Epithelial cell of prostate (primary cell): ENCODE data around the gene SLC2A1.
"Not testable (repeated sequence)": the region's sequence is repeated elsewhere in the genome, so short reads cannot be mapped to it uniquely, and the experiment has no call there.

ENCODE experiments used
- DNase-seq: peaks from one replicate; pipeline ENCODE4 v3.0.0-alpha.2; 2011; ENCODE audit warnings: low read depth, low spot score
- H3K27ac ChIP-seq: fragments of 450-650 bp; 2 replicates; pipeline ENCODE4 v1.5.1; 2017; ENCODE audit warnings: mild to moderate bottlenecking

Gene SLC2A1

GRCh38 chr1:42931911-42932422 is 26.7 kb downstream of the SLC2A1 start:
- peak overlapping the region; percentile 98 for H3K27ac ChIP-seq
- no peak for DNase-seq

GRCh38 chr1:42931108-42931539 is 27.5 kb downstream of the SLC2A1 start:
- H3K27ac ChIP-seq: peak overlapping the region; percentile 98
- no peak for DNase-seq

GRCh38 chr1:42930178-42931107 is 28.2 kb downstream of the SLC2A1 start:
- no peak for DNase-seq

GRCh38 chr1:42929434-42930177 is 29.1 kb downstream of the SLC2A1 start:
- H3K27ac ChIP-seq: peak overlapping the region; percentile 98
- DNase-seq: no peak

More at GRCh38 chr1:42930178-42931107, 28.2 kb downstream of the SLC2A1 start:
- H3K27ac ChIP-seq: peak overlapping the region; percentile 98

- peak overlapping the region; percentile 98 for H3K27ac ChIP-seq
These were observed 29.8 kb downstream of the SLC2A1 start for GRCh38 chr1:42928859-42929258.

GRCh38 chr1:42927920-42928505 is 30.7 kb downstream of the SLC2A1 start:
- H3K27ac ChIP-seq: peak overlapping the region; percentile 98
- no peak for DNase-seq

More at GRCh38 chr1:42928859-42929258, 29.8 kb downstream of the SLC2A1 start:
- no peak for DNase-seq

- DNase-seq: no peak
- H3K27ac ChIP-seq: peak overlapping the region; percentile 98
These were observed 31.3 kb downstream of the SLC2A1 start for GRCh38 chr1:42927274-42927841.

GRCh38 chr1:42926879-42927242 is 31.8 kb downstream of the SLC2A1 start:
- no peak for DNase-seq
- peak overlapping the region; percentile 98 for H3K27ac ChIP-seq

GRCh38 chr1:42926235-42926878 is 32.3 kb downstream of the SLC2A1 start:
- no peak for DNase-seq

GRCh38 chr1:42924851-42925760 is 33.6 kb downstream of the SLC2A1 start:
- peak overlapping the region; percentile 98 for H3K27ac ChIP-seq

More at GRCh38 chr1:42926235-42926878, 32.3 kb downstream of the SLC2A1 start:
- peak overlapping the region; percentile 98 for H3K27ac ChIP-seq

GRCh38 chr1:42924082-42924850 is 34.4 kb downstream of the SLC2A1 start:
- no peak for DNase-seq
- peak overlapping the region; percentile 98 for H3K27ac ChIP-seq

More at GRCh38 chr1:42924851-42925760, 33.6 kb downstream of the SLC2A1 start:
- no peak for DNase-seq

GRCh38 chr1:42923367-42924081 is 35.1 kb downstream of the SLC2A1 start:
- no peak for DNase-seq
- peak overlapping the region; percentile 98 for H3K27ac ChIP-seq

GRCh38 chr1:42922687-42923366 is 35.8 kb downstream of the SLC2A1 start:
- no peak for DNase-seq
- peak overlapping the region; percentile 98 for H3K27ac ChIP-seq

GRCh38 chr1:42921769-42922168 is 36.9 kb downstream of the SLC2A1 start:
- DNase-seq: no peak
- no peak overlapping the region for H3K27ac ChIP-seq

GRCh38 chr1:42919651-42920050 is 39.0 kb downstream of the SLC2A1 start:
- not testable (repeated sequence) for H3K27ac ChIP-seq, DNase-seq

- H3K27ac ChIP-seq: no peak overlapping the region
- DNase-seq: no peak
These were observed 41.5 kb downstream of the SLC2A1 start for GRCh38 chr1:42917241-42917495.

- H3K27ac ChIP-seq: no peak overlapping the region
- no peak for DNase-seq
These were observed 43.2 kb downstream of the SLC2A1 start for GRCh38 chr1:42915456-42915855.
